Astrocyte (in vitro differentiated cells and primary cell): ENCODE results near the gene TROAP.

Experiments used
- CTCF ChIP-seq: IDR thresholded peaks from 2 replicates; pipeline ENCODE4 v1.5.1; 2011; ENCODE audit warnings: low read depth, mild to moderate bottlenecking, inconsistent platforms, low read length, moderate library complexity; ENCODE audit not compliant: insufficient read depth
- EZH2 ChIP-seq: IDR thresholded peaks from 2 replicates; pipeline ENCODE4 v1.6.1; 2012; ENCODE audit warnings: mild to moderate bottlenecking, low read length, inconsistent platforms; ENCODE audit not compliant: insufficient read depth

GRCh38 chr12:49276304-49277290 is 46.5 kb upstream of the TROAP start:
- TF ChIP-seq CTCF (no peak), EZH2 (no peak)
